K562 (cell line): ENCODE data around the gene ERGIC1. TPM values are rescaled to one million over a fixed set of nuclear protein-coding genes. Genes with fewer than 3 reads are reported as not detected.

Experiments
- CBFA2T2 ChIP-seq: fragments of 450-650 bp; conservative IDR thresholded peaks from 2 replicates; pipeline ENCODE4 v1.6.1; 2017; ENCODE audit warnings: mild to moderate bottlenecking
- CHD7 ChIP-seq: fragments of 200-600 bp; sonication (generic); IDR thresholded peaks from one replicate; pipeline ENCODE4 v1.6.1; 2012; ENCODE audit warnings: mild to moderate bottlenecking, low read depth, low read length, inconsistent platforms
- CREB1 ChIP-seq, 2 experiments: sonication (generic) in 1 of 2; formaldehyde crosslinking in 1 of 2; IDR thresholded peaks; 2 replicates each; pipeline versions ENCODE4 v1.6.1 to v1.8.0; 2012 to 2022; ENCODE audit warnings: inconsistent platforms in 1 of 2, mild to moderate bottlenecking in 1 of 2, missing genetic modification reagents in 1 of 2, moderate library complexity in 1 of 2
- DIDO1 ChIP-seq: fragments of 450-650 bp; IDR thresholded peaks from 2 replicates; pipeline ENCODE4 v1.6.1; 2016; ENCODE audit warnings: low read depth, missing biosample characterization, missing genetic modification characterization
- polyA plus RNA-seq, 8 experiments: library from polyadenylated mRNA; depleted of rRNA in 4 of 8; stranded (reverse) in 5 of 8; unstranded in 3 of 8; fragments of >200 nt; fragmentation: Nextera tagmentation in 2 of 8; fragmentation: Illumina TruSeq in 1 of 8; extraction: Ambion mirVana in 2 of 8; extraction: Trizol in 1 of 8; gene quantifications; 2 replicates each; pipeline versions ENCODE4 v1.2.1 to v1.2.3, GENCODE V29; 2011 to 2014; ENCODE audit warnings: inconsistent platforms in 1 of 8, missing spikeins in 1 of 8
- total RNA-seq, 7 experiments: library from RNA; depleted of rRNA in 6 of 7; stranded (reverse); fragments of >200 nt in 6 of 7; fragmentation: Illumina TruSeq in 2 of 7; extraction: Trizol in 2 of 7; gene quantifications; 2 replicates each; pipeline versions ENCODE4 v1.2.1 to v1.2.3, GENCODE V29; 2011 to 2021; ENCODE audit warnings: low replicate concordance in 1 of 7

ERGIC1 gene
- total and polyA plus RNA-seq, 9 of the 15 experiments (the other 6 are each of a cell fraction or from before 2014, with no cell fraction given), result 5.5 to 68.4 (median 36.4) TPM

GRCh38 chr5:172959824-172960799 lies 126.1 kb downstream of the ERGIC1 start (continued):
- TF ChIP-seq CHD7 (no peak), DIDO1 (tag) (no peak), CBFA2T2 (no peak), CREB1 (IDR thresholded peaks at IDR 0.05) (peak; percentile 51; the same call in 1 of the 2 replicates), CREB1 (CRISPR knock-in tag; IDR thresholded peaks at IDR 0.05) (no peak)
